ENCODE data around the gene MAP6. TPM values are rescaled to one million over a fixed set of nuclear protein-coding genes. Genes with fewer than 3 reads are reported as not detected.
A peak's percentile ranks its signal among the peaks of the same experiment; 100 is the strongest.
"Not testable (repeated sequence)": the region's sequence is repeated elsewhere in the genome, so short reads cannot be mapped to it uniquely, and the experiment has no call there.

The MAP6 gene
- total RNA-seq: 0.13 and 0.14 TPM in 2 replicates

DNA sequence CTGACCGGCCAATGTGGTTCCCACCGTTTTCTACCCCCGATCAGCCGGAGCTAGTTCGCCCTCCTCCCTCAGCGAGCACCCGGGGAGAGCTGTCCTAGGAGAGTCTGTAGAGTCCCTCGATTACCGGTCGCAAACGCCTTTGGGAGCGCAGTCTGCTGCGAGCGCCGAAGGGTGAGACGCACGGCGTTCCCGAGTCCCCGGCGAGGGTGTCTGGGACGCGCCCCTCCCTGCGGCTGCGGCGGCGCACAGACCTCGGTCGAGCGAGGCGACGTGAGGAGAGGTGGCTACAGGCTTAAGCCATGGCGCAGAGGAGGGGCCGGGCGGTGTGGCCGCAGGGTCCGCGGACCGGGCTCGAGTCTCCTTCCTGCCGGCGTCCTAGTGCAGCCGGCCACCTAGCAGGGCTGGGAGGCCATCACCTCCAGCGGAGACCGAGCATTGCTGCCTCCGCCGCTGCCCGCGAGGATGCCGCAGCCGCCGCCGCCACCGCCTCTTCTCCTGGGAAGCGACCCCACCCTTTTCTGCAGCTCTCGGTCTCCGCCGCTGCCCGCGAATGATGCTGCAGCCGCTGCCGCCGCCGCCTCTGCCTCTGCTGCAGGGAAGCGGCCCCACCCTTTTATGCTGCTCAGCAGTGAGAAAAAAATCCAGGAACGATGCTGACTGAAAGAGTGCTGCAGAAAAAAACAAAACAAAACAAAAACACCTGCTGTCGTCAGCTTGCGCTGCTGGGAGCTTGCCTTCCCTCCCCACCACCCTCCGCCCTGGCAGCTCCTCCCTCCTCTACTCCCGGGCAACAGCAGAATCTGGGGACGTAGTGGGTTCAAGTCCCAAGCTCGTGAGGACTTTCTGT, at the start of gene MAP6:
MAP6 (minus strand) TSS at position 588 of the 847 bp plus-strand sequence. CDS start 669 bp downstream, outside the sequence.
- no peak for DNase-seq (ENCODE audit: low read depth, low spot score)

DNA sequence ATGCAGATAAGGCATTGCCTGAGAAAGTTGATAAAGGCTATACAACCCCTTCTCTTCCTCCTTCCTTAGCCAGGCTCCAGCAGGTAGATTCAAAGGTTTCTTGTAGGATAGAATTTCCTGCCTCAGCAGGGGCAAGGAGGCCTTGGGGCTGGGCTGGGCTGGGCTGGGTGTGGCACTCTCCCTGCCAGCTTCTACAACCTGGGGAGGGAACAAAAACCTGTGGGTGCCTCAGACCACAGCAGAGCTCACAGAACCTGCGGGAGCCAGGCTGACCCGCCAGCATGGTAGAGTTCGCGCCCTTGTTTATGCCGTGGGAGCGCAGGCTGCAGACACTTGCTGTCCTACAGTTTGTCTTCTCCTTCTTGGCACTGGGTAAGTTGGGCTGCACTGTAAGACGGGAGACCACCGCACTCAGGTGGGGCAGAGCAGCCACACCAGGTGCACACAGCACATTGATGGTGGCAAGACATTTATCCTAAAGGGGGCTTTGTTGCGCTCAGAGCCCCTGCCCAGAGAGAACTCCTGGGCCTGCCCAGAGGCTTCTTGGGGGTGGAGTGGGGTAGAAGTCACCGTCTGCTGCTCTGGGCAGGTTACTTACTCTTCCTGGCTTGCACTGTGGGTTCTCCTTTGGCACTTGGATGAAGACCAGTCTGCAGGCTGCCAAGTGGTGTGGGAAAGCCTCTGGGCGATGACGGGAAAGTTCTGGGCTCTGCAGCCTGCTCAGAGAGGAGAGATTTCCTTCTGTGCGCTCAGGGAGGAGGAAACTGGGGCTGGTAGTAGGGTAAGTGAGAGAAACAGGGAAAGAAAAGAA, 49.0 kb upstream of the MAP6 start, which contains the start of gene MOGAT2:
MOGAT2 (plus strand) TSS at position 231 of the 811 bp plus-strand sequence; CDS start at position 282, 51 bp downstream.
- no peak for DNase-seq (ENCODE audit: low read depth, low spot score)

DNA sequence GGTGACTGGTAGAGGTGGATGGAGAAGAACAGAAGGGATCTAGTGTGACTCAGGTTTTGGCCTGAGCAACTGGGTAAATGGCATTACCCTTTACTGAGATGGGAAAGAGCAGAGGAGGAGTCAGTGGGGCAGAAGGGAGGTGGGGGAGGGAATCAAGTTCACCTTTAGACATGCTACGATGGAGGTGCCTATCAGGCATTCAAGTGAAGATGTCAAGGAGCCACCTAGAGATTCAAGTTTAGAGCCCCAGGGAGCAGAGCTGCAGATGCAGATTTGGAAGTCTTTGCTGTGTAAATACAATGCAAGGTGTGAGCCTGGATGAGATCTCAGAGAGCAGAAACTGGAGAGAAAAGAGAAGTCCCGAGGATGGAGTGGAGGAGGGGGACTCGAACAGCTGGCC, 47.8 kb upstream of the MAP6 start:
- DNase-seq (ENCODE audit: low read depth, low spot score): no peak

DNA sequence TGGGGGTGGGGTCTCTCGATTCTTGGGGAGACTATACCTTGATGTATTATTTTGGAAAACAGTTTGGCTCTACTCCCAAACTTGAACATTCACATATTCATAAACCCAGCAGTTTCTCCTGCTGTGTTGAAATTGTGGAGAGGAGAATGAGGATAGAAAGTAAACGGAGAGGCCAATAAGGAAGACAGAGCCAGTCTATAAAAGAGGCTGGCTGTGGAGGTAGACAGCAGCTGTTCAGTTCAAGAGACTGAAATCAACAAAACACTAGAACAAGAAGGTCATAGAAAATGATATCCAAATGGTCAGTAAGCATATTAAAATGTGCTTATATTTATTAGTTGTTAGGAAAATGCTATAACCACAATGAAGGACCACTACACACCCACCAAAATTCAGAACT, 46.9 kb upstream of the MAP6 start:
- DNase-seq (ENCODE audit: low read depth, low spot score): no peak

DNA sequence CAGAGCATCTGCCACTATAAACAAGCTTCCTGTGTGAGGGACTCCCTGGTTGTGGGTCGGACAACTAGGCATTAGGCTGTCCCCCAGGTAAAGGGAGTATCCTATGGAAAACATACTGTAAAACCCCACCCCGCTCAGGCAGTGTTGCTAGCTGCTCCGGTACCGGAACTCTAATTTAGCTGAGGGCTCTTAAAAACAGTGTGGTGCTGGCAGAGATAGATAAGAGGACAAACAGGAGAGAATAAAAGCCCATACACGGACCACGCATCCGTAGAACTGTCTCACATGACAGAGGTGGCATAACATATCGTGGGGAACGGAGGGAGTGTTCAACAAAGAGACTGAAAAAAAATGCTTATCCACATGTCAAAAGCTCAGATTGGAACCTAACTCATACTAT, 45.4 kb upstream of the MAP6 start:
- no peak for DNase-seq (ENCODE audit: low read depth, low spot score)

DNA sequence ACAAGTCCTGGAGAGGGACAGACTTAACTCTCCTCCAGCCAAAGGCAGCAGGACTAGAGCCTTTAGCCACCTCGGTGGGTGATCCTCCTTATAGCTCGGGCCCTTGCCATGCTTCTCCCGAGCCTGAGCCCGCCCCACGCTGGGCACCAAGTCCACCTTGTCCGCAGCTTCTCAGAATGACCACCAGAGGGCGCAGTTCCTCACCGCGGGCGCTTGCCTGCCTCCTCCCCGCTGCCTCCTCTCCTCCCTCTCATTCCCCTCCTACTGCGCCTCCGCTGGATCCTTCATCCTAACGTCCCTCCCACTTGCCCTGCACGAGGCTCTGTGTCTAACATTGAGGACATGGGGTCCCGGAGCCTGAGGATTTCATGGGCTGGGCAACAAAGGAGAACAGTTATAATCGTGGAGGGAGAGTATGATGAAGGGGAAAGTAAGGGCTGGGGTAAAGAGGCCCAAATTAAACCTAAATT, 37.5 kb upstream of the MAP6 start:
- peak; percentile 37 for DNase-seq (ENCODE audit: low read depth, low spot score)

DNA sequence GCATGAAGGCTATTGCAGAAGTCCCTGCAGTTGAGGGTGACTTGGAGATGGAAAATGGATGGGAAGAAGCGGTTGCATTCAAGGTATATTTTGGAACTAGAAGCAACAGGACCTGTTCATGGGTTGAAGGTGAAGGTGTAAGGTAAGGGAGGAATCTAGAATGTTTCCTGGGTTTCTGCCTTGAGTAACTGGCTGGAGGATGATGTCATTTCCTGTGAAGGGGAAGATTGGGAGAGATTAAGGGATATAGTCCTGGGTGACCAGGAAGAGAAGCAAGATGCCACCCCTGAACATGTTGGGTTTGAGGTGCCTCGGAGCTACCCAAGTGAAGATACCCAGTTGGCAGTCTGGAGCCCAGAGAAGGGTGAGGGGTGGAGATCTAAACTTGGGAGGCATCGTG, 36.7 kb upstream of the MAP6 start:
- no peak for DNase-seq (ENCODE audit: low read depth, low spot score)

DNA sequence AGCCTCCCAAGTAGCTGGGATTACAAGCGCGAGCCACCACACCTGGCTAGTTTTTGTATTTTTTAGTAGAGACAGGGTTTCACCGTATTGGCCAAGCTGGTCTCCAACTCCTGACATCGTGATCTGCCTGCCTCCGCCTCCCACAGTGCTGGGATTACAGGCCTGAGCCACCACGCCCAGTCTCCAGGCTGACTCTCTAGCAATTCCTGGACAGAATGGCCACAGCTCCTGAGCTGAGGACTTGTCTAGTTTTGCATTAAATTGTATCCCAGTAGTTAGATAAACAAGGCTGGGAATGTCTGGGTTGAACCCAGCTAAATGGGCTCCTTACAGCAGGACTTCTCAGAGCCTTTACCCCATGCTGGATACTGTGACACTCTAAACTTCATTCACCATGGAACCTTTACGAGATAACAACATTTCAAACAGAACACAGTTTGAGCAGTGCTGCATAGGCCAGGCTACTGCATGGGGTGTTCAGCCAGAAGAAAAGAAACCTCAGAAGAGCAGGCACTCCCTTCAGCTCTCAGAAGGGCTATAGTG, 34.9 kb upstream of the MAP6 start:
- no peak for DNase-seq (ENCODE audit: low read depth, low spot score)

DNA sequence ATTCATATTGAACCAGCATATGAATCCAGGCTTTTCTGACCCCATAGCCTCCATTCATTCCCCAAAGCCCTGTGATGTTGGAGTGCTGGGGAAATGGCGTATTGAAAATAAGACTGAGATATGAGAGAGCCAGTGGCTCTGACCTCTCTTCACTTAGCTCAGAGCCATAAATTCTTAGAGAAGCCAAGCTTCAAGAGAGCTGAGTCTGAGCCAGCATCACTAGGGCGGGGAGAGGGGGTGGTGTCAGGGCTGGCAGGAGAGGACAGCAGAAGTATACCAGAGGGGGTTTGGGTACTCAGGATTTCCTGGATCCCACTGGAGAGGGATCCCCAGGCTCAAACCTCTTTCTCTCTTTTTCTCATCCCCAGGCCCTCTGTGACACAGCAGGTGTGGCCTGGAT, 32.1 kb upstream of the MAP6 start:
- no peak for DNase-seq (ENCODE audit: low read depth, low spot score)

DNA sequence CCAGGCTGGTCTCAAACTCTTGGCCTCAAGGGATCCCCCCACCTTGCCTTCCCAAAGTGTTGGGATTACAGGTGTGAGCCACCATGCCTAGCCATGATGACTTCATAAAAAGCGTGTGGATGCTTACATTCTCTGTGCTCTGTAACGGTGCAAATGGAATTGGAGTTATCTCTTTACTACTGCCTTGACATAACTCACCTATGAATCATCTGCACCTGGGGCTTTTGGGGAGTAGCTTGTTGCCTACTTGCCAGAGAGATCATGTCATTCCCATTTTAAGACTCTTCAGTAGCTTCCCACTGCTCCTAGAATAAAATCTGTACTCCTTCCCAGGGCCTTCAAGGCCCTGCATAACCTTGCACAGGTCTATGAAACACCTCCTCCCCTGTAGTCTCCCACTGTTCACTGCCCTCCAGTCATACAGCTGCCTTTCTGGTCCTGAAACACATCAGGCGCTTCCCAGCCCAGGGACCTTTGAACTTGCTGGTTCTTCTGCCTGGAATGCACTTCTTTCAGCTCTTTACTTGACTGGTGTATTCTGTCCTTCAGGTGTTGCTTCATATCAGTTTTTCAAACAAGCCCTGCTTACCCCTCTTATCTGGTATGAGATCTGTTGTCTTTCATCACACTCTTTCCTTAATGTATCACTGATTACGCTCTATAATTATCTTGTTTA, 29.2 kb upstream of the MAP6 start:
- DNase-seq (ENCODE audit: low read depth, low spot score): no peak

DNA sequence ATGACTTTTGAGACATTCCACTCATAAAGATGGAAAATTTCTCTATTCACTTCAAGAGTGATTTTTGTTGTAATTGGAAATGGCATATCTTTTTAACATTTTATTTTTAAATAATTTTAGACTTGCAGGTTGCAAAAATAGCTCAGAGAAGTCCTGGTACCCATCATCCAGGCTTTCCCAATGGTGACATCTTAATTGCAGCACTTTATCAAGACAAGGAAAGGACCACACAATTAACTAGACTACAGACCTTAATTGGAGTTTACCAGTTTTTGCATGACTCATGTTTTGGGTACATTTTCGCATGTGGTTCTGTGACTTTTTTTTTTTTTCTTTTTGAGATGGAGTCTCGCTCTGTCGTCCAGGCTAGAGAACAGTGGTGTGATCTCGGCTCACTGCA, 23.0 kb upstream of the MAP6 start:
- DNase-seq (ENCODE audit: low read depth, low spot score): no peak

DNA sequence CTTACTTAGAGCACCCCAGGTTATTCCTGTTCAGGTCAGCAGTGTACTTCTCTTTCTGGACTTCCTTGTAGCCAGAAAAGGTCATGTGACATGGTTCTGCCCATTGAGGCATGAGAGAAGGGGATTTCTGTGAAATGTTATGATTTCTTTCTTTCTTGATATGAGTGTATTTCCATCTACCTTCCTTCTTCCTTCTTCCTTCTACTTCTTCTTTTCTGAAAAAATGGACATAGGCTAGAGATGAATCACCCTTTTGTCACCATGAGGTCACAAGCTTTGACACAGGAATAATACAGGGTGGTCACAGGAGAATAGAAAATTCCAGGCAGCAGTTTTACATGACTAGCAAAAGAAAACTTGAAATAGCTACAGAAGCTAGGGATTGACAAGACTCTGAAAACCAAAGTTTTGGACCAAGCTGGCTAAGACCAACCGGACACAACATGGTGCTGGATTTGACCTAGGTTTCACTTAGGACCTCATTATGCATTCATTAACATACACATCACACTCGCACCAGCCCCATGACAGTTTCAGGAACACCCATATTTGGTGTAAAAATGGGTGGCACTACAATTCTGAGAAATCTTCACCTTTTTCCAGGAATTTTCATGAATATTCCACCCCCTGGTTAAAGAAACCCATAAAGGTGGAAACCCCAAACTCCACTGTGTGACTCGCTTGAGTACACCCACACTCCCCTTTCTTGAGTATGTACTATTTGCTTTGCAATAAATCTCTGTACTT, 21.2 kb upstream of the MAP6 start:
- no peak for DNase-seq (ENCODE audit: low read depth, low spot score)

DNA sequence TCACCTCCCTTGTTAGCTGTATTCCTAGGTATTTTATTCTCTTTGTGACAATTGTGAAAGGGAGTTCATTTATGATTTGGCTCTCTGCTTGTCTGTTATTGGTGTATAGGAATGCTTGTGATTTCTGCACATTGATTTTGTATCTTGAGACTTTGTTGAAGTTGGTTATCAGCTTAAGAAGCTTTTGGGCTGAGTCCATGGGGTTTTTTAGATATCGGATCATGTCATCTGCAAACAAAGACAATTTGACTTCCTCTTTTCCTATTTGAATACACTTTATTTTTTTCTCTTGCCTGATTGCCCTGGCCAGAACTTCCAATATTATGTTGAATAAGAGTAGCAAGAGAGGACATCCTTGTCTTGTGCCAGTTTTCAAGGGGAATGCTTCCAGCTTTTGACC, 15.0 kb upstream of the MAP6 start:
- not testable (repeated sequence) for DNase-seq (ENCODE audit: low read depth, low spot score)

DNA sequence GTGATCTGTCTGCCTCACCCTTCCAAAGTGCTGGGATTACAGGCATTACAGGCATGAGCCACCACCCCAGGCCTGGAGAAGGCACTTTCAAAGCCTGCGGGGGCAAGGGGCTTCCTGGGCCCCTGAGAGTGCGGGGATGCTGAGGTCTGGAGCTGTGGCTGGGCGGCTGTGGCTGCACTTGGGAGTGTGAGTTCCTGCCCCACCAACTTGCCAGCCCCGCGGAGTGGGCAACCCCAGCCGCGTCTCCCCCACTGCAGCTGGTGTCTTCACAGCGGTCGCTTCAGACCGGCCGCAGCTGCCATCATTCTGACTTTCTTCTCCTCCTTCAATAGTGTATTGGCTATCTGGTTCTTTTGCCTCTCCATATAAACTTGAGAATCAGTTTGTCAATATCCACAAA, 10.7 kb upstream of the MAP6 start:
- DNase-seq (ENCODE audit: low read depth, low spot score): no peak

DNA sequence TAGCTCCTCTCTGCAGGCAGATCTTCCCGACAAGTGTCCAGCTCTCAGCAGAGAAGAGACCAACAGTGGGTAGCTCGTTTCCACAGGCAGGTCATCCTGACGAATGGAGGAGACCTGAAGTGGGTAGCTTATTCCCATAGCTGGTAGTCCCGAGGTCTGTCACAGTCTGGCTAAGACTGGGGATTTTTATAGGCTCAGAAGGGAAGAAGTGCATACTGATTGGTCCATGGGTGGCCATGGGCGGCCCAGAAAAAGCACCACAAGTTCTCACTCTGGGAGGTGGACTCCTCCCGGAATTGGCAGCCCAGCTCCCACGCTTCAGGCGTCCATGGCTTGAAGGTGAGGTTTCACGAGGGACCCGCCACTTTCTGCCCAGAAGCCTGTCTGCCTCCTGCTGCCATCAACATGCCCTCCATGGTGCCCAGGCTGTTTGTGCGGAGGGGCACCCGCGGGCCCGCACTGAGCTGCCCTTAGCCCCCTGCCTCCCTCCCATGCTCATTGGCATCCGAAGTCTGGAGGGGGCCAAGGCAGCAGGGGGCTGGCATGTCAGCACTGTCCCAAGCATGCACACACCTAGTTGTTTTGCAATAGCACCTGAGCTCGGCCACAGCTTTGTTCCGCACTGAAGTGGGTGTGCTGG, 9.9 kb upstream of the MAP6 start:
- no peak for DNase-seq (ENCODE audit: low read depth, low spot score)

DNA sequence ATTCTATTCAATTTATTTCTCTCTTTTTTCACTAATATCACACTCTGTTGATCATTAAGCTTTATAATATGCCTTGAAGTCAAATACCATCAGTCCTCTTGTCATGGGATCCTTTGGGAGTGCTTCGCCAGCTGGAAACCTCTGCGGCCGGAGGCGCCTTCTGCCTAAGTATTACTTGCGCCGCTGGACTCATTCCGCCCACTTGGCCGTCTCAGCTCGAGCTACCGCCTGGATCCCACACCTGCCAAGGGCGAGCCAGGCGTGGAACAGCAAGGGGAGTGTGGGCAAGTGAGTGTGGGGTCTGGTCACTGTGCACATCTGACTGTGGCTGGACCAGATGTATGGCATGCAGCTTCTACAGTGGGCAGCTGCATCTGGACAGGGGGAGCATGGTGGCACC, 9.1 kb upstream of the MAP6 start:
- DNase-seq (ENCODE audit: low read depth, low spot score): no peak

DNA sequence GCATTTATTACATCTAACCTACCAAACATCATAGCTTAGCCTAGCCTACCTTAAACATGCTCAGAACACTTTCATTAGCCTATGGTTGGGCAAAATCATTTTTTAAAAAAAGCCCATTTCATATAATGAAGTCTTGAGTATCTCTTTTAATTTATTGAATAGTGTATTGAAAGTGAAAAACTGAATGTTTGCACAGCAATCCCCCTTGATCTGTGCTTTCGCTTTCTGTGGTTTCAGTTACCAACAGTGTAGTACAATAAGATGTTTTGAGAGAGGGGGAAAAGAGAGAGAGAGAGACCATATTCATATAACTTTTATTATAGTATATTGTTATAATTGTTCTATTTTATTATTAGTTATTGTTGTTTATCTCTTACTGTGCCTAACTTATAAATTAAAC, 8.4 kb upstream of the MAP6 start:
- no peak for DNase-seq (ENCODE audit: low read depth, low spot score)

DNA sequence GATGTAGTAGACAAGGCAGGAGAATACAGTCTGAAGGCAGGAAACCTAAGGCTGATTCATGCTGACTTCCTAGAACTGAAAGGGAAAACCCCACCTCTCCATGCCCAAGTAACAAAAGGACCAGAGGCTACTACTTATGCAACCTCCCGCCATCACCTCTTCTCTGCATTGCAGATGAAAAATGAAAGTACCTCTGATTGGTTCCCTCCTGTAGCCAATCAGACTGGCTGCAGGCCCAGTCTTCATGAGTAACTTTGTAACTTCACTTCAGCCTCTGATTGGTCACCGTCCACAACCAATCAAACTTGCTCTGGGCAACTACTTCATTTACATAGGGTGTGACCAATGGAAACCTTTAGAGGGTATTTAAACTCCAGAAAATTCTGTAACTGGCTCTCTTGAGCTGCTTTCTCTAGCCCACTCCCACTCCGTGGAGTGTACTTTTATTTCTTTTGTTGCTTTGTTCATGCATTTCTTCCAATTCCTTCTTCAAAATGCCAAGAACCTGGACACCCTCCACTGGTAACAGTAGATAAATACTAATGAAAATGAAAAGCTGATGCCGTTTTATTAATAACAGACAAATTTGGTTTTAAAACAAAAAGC, 5.2 kb upstream of the MAP6 start:
- peak; percentile 60 for DNase-seq (ENCODE audit: low read depth, low spot score)

DNA sequence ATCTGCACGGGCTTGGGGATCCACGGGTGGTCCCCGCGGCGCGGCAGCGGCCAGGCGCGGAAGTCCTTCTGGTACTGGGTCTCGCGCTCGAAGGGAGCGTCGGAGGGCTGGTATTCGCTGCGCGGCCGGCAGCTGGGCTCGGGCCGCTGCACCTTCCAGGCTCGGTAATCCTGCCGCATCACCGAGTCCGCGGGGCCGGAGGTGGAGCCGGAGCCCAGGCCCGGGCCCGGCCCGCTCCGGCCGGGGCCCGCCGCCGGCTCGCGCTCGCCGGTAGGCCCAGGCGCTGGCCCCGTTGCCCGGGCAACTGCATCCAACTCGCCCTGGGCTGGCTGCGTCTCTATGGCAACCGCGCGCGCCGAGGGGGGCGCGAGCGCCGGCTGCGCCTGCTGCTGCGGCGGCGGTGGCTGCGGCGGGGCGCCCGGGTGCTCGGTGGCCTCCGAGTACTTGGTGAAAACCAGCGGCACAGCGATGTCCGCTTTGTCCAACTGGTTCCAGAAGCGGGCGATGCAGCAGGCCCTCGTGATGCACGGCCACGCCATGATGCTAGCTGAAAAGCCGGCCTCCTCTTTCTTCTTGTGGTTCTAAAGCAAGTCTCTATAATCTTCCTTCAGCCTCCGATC, 897 bp downstream of the MAP6 start:
- DNase-seq (ENCODE audit: low read depth, low spot score): no peak

Measured in pulmonary artery endothelial cell (primary cell).